ENCODE data around the gene PM20D2.
"Not testable (repeated sequence)": the region's sequence is repeated elsewhere in the genome, so short reads cannot be mapped to it uniquely, and the experiment has no call there.

The PM20D2 gene, protein sequence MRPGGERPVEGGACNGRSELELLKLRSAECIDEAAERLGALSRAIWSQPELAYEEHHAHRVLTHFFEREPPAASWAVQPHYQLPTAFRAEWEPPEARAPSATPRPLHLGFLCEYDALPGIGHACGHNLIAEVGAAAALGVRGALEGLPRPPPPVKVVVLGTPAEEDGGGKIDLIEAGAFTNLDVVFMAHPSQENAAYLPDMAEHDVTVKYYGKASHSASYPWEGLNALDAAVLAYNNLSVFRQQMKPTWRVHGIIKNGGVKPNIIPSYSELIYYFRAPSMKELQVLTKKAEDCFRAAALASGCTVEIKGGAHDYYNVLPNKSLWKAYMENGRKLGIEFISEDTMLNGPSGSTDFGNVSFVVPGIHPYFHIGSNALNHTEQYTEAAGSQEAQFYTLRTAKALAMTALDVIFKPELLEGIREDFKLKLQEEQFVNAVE

DNA sequence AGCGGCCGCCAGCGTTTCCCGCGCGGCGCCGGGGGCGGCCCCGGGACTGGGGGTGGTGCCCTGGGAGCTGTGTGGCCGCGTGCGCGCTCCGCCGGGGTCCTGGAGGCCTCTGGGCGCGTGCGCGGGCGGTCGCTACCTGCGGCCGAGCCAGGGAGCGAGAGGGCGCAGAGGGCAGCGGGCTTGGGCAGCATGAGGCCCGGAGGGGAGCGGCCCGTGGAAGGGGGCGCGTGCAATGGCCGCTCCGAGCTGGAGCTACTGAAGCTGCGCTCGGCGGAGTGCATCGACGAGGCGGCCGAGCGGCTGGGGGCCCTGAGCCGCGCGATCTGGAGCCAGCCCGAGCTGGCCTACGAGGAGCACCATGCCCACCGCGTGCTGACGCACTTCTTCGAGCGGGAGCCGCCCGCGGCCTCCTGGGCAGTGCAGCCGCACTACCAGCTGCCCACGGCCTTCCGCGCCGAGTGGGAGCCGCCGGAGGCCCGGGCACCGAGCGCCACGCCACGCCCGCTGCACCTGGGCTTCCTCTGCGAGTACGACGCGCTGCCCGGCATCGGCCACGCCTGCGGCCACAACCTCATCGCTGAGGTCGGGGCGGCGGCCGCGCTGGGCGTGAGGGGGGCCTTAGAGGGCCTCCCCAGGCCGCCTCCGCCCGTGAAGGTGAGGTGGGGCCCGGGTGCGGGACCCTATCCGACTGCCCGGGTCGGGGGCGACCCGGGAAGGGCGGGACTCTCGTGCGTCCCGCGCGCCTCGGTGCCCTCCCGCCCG, at the start of gene PM20D2:
PM20D2 (plus strand) TSS at position 100 of the 762 bp plus-strand sequence; CDS start at position 190, 90 bp downstream.
- peak; percentile 79 for DNase-seq

DNA sequence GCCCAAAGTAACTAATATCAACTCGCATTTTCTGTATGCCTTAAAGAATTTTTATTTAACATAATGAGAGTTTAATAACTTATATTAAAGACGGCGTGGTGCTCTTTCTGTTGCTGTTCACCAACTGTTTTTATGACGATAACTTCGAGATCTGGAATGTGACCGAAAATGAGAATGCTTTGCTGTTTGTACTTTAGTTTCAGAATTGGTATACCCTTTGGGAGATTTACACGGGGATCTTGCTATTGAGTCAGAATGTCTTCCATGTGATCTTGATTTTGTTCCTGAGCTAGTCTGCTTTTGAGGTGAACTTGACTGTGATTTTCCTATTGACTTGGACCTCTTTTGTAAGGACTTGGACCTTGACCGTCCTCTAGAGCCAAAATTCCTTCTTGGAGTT, 47.4 kb upstream of the PM20D2 start:
- peak; percentile 78 for DNase-seq

DNA sequence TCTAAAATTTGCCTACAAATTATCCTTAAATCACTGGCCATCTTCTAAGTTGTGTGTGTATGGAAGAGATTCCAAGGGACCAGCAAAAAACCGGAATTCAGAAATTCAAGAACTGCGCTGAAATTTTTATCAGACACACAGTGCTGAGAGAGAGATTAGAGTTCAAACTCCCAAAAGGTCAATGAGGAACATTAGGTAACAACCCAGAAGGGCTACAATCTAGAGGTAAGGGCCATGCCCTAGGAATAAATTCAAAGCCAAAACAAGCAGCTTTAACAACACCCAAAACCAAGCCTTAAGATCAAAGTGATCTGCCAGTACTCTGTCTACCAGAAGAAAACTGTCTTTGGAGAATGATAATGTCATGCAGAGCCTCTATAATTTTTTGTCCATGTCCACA, 45.7 kb upstream of the PM20D2 start:
- DNase-seq = no peak

DNA sequence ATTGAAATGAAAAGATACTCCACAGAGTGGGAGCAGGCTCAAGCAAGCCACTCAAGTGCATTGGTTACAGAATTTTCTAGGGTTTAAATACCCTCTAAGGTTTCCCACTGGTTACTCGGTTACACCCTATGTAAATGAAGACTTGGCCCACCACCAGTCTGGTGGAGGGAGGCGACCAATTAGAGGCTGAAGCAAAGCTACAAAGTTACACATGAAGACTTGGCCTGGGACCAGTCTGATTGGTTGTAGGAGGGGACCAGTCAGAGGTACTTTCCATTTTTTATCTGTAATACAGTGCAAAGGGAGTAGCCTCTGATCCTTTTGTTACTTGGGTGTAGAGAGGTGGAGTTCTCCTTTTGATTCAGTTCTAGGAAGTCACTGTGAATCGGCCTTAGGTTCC, 35.6 kb upstream of the PM20D2 start:
- DNase-seq = no peak

DNA sequence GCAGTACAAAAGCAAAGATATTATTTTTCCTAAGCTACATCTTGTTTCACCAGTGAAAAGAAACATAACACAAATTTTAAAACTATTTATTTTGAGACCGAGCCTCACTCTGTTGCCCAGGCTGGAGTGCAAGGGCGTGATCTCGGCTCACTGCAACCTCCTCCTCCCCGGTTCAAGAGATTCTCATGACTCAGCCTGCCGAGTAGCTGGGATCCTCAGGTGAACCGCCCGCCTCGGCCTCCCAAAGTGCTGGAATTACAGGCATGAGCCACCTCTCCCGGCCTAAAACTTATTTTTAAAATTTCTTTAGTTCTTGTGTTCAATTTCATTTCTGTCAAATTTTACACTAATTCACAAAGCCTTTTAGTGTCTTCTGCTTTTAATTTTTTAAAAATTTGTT, 33.9 kb upstream of the PM20D2 start:
- DNase-seq = no peak

DNA sequence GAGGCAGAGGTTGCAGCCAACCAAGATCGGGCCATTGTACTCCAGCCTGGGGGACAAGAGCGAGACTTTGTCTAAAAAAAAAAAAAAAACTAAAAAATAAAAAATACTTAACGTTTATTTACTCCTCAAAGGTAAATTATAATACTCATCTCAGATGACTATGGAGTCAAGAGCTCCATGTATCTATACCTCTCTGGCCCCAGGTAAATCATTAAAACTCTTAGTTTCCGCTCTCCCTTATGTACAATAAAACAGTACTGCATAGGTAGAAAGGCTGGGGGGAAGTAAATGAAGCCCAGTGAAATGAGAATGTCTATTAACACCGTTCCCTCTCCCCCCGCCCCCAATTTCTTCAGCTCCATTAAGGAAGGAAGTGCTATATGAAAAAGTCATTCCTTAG, 29.2 kb upstream of the PM20D2 start:
- no peak for DNase-seq

DNA sequence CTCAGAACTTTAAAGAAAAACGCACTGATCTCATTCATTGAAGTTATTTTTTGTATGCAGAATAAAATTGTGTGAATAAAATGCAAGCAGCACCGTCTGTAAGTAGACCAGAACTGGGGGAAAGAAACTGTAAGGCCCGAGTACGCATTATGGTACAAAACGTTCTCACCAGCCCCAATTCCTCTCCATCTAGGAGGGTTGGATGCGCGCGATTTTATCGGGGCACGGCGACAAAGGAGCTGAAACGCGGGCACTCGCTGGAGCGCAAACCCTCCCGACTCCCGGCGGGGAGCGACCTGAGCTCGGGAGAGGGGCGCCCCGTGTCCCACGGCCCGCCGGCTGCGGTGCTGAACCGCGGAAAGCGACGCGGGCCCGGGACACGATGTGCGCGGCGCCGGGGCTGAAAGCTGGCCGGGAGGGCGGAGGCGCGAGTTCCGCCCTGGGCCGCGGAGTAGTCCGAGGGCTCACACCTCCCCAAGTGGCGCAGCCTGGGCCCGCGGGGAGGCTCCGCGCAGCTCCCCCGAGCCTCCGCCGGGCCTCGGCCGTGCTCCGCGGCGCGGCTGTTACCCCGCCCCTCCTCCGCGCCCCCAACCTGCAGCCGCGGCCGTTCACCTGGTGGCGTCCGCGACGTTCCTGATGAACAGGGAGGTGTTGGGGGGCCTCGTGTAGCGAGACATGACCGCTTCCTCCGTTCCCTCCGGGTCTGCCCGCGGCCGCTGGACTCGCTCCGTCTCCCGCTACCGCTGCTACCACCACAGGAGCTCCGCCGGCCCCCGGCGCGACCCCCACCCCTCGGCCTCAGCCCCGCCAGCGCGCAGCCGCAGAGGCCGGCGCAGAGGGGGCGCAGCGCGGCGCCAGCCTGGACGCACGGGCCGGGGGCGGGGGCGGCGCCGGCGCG, 28.4 kb upstream of the PM20D2 start, which contains the start of gene SRSF12:
SRSF12 (minus strand) TSS at position 861 of the 898 bp plus-strand sequence; CDS start at position 677, 184 bp downstream.
- peak; percentile 29 for DNase-seq

DNA sequence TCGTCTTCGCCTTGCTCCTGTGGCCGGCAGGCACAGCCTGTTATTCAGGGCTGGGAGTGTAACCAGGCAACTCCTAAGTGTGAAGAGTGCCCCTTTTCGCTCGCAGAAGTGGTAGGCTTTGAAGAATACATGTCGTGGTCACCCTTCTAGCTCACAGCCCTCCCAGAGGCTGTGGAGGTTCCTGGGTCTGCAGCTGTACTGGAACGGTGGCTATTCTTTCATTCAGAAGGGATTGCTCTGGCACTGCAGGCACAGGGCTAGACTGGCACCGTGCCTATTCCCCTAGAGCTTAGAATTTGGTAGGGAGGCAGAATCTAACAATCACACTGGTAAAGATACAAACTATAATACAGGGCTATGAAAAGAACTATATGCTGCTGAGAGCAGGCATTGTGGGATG, 26.9 kb upstream of the PM20D2 start:
- DNase-seq = no peak

DNA sequence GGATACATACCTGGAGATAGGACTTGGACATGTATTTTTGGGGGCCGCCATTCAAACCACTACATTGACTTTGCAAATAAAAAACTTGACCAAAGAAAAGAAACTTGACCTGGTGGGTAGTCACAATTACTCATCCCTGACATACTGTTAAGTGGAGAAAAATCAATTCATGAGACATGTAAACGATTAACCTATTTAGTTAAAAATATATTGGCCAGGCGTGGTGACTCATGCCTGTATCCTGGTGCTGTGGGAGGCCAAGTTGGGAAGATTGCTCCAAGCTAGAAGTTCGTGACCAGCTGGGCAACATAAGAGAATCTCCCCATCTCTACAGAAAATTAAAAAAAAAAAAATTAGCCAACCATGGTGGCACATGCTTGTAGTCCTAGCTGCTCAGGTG, 25.5 kb upstream of the PM20D2 start:
- no peak for DNase-seq

DNA sequence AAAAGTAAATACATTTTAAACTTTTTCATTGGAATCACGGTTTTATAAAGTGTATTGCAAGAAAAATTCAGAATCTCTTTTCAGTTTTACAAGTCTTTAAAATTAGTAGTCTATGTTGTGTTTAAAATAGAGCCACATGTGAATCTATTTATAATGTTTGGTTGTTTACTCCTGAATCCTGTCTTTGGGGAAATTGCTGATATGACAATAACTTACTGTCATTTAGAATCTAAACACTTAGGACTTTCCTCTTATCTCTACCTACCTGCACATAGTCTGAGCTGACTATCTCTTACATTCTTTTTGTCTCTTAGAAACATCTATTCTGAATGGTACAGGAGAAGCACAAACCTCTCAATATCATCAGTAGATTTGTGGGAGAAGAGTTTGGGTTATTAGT, 23.9 kb upstream of the PM20D2 start:
- no peak for DNase-seq

DNA sequence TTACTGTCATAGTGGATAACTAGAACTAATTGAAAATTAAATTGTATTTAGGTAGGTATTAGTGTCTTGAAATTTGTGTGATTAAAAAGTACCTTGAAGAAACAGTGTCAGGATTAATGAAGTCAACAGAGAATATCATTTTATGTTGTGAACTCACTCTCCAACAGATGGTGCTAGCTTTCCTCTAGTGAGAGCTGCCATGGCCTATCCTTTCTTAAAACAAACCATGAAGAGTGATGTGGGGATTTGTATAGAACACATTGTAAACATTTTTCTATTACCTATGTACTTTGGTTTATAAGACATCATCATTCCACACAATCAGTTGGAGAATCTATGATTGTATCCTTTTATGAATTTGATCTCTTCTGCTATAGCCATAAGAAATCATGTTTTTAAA, 23.2 kb upstream of the PM20D2 start:
- DNase-seq = peak; percentile 32

DNA sequence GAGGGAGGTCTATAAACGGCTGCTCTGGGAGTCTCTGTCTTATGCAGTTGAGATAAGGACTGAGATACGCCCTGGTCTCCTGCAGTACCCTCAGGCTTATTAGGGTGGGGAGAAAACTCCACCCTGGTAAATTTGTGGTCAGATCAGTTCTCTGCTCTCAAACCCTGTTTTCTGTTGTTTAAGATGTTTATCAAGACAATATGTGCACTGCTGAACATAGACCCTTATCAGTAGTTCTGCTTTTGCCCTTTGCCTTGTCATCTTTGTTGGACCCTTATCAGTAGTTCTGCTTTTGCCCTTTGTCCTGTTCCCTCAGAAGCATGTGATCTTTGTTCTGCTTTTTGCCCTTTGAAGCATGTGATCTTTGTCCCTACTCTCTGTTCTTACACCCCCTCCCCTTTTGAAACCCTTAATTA, 17.6 kb upstream of the PM20D2 start:
- not testable (repeated sequence) for DNase-seq

DNA sequence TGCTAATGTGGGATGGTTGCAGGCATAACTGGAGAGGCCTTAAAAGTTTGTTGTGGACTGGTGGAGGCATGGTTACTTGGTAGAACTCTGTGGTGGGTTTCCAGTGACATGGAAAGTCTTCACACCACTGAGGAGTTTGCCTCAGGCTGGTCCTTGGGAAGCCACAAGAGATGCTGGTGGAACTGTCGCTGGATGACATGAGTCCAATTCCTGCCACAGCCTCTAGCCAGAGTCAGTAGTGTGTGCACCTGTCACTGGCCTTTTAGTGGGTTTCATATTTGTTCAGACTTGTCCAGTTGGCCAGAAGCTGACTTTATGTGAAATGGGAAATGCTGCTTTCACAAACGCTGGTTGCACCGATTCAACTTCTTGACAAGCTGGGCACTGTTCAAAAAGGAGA, 14.3 kb upstream of the PM20D2 start:
- DNase-seq = no peak

DNA sequence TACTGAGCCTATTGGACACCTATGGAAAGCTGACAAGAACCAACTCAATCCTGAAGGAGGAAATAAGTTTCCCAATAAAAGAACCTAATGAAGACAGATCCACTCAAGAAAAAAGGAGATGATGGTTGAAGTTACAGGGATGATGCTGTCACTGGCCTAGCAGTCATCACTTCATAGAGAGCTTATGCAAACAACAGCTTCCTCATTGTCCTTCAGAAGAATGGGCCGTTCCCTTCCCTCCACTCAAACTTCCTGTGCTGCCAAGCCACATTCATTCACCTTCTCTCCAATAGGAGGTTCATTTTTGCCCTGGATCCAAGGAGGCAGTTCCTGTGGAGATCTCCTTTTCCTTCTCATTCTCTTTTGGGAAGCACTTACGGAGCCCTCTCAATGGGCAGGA, 13.8 kb upstream of the PM20D2 start:
- no peak for DNase-seq

DNA sequence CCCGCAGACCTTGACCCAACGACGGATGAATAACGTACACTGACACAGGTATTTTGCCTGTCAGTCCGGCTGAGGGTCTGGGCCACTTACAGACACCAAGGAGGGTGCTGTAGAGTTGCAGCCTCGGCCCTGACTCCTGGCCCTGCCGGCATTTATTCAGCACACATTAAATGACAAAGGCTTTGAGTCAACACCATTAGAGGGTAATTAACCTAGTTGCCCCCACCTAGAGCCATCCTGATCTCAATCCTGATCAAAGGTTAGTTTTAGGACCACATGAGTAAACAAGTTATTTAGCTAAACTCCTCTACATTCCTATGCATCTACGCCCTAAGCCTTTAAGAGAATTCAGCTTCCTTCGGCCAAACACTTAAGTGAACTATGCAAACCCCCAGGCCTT, 11.9 kb upstream of the PM20D2 start:
- DNase-seq = no peak

DNA sequence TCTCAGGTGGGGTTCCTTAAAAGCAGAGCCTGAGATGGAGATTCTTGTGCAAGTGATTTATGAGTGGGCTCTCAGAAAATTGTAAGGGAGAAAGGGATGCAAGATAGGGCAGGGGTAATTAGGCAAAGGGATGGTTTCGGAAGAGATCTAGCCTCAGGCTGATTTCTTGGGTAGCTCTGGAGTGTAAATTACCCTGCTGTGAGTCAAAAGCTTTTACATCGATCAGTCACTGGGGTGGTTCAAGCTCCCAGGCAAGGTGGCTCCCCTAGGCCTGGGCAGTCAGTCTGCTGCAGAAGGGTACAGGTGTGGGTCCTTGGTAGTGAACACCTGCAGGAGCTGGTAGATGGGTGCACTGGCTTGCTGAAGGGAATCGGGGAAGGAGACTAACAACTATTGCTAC, 11.1 kb upstream of the PM20D2 start:
- DNase-seq = no peak

DNA sequence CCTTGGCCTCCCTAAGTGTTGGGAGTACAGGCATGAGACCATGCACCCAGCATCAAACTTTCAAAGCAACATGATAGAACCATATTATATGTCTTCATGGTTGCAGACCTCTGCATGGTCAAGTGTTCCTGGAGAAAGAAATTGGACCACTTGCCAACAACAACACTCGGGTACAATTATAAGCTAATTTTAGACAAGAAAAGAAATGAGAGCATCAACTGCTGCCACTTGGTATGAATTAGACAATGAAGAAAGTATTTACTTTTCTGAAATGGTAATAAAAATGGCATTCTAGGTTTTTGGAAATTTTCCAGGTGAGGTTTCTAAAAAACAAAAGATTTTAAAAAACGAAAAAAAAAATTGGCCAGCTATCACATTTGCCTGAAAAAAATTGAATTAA, 7.7 kb upstream of the PM20D2 start:
- no peak for DNase-seq

DNA sequence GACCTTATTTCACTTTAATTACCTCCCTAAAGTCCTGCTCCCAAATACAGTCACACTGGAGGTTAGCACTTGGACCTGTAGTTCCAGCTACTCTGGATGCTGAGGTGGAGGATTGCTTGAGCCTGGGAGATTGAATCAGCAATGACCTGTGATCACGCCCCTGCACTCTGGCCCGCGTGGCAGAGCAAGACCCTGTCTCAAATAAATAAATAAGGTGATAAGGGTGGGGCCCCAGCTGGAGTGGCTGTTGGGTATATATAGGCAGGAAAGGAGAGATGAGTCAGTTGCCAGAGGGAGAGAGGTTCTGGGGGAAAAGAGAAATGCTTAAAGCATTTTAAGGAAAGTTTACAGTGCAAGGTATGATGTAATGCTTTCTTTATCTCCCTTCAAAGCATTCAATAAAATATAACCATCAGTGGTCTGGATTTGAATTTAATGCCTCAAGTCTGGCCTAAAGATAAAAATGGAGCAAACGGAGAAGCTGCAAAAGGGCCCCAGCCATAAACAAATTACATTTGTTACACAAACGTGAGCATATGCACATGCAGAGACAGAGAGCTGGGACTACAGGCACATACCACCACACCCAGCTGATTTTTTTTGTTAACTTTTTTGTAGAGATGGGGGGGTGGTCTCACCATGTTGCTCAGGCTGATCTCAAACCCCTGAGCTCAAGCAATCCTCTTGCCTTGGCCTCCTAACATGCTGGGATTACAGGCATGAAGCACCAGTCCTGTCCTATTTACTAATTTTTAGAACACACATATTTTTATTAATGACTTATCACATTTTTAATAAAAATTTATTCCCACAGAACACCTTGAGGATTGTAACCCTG, 6.1 kb upstream of the PM20D2 start:
- DNase-seq = no peak

DNA sequence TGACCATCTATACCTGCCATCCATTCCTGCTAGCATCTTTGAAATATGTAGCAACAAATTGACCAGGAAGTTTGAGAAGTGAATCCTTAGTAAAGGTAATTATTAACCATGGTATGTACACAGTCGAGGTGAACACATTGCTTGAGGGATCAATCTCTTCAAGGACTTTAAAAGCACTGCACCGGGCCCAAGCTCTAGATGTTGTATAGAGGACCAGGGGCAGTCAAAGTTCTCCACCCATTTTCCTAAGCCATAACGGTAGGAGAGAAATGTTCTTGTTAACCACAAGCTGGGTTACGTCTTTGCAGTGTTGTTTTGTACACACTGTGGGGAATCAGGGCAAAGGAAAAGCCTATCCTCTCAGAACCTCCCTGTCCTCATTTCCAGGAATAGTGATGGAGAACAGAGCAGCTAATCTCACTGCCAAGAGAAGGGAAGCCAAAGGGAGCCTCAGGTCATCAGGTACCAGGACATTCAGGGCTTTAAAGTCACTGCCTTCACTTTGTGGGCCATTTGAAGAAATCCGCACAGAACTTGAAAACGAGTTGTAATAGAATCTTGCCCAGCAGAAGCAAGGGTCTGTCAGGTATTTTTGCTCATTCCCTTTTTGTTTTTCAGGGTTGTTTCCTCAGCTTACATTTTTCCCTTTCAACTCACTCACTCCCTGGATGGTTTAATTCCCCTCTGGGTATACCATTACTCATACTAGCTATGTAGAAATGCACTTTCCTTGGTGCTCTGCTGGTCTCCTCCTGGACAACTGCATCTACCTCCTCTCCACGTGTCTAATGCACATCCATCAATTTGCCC, 5.3 kb upstream of the PM20D2 start:
- no peak for DNase-seq

DNA sequence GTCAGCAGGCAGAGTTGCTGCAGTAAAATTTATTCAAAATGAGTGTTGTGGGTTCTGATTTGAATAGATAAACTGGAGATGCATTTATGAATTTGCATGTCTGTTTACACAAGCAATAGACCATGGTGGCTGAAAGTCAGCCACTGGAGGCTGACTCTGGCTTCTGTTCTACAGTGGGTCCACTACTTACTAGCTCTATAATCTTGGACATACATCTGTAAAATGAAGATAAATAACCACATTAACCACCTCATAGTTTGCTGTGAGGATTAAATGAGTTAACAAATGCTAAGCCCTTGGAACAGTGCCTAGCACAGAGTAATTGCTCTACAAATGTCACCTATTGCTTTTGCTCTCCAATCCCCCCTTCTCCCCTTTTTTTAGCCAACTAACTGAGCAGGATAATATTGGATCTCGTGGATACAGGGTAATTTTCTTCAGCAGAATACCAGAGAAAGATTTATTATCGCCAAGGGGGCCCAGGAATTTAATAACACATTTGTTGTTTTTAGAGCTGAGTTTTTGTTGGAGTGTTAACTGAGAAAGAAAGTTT, 1.4 kb upstream of the PM20D2 start:
- peak; percentile 70 for DNase-seq
